ENCODE results near the gene CA9.

CA9 gene

DNA sequence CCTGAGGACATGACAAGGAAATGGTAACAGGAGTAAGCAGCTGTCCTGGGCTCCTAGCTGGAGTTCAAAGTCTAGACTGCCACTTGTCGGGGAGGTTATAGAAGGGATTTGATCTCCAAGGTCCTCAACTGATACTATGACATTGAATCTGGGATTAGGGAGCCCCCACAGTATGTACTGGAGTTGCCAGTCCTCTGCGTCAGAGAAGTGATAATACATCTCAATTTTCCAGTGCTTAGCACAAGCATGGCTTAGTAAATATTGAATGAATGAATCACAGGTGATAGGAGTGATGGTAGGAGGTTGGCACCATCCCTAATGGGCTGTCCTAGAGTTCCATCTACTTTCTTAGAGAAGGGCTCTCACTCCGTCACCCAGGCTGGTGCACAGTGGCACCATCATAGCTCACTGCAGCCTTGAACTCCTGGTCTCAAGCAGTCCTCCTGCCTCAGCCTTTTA is 22.2 kb downstream of the CA9 start:
- DNase-seq: no peak

GRCh38 chr9:35696520-35697215 is 22.9 kb downstream of the CA9 start:
- DNase-seq: peak; percentile 66

DNA sequence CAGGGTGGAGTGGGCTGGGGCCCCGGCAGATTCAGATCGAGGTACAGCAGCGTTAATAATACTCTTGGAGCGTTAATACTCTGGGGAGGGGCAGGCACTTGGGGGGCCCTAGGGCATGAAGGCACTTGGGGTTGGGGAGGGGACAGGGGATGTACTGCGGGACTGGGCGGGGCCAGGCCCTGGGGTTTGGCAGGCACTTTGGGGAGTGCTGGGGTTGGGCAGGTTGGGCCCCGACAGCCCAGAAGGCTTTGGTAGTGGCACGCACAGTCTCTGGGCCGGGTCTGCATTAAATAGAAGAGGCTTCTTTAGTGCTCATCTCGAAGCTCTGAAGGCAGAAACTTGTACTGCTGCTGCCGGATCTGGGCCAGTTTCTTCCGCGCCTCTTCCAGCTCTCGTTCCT is 23.8 kb downstream of the CA9 start:
- DNase-seq: no peak

DNA sequence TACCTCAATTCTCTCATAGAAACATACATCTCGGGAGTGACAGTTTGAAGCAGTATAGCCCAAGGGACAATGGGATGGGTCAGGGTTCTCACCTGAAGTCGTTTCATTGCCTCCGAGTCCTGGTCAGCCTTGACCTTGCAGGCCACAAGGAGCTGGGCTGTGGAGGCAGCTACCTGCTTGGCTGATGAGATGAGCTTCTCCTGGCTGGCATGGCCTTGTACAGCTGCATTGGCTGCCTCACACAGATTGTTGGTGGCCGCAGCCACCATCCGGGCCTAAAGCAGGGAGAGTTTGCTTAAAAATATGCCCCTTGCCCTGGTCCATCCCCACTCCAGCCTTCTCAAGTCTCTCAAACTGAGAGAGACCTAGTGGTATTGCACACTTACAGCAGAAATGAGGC is 24.5 kb downstream of the CA9 start:
- DNase-seq: no peak

DNA sequence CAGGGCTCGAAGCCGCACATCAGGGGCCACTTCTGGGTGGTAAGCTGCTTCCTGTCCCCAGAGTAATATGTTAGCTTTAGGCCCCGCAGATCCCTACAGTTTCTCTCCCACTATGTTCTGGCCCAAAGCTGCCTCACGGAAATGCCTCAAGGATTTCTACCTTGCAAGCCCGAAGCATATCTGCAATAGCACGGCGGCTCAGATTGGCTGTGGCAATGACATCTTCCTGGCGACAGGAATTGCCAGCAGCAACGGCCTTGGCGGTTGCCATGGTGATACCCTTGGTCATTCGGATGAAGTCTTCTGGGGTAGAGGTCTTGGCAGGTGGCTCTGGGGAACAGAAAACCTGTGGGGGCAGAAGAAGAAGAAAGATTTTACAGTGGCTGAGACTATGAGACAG is 26.3 kb downstream of the CA9 start:
- no peak for DNase-seq

DNA sequence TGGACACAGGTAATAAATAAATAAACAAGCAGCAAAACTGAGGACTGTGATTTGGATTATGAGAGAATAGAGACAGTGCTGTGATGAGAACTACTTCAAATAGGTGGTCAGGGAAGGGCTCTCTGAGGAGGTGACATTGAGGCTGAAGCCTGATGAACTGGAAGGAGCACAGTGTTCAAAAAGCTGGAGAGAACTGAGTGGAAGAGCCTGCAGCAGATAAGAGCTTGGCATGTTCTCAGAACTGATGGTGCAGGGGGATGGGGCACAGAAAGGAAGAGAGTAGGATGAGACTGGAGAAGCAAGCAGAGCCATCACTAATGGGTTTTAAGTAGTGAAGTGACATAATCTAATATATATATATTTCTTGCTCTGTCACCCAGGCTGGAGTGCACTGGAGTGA is 27.2 kb downstream of the CA9 start:
- no peak for DNase-seq

- DNase-seq: no peak
Observed at GRCh38 chr9:35702696-35703095, 29.0 kb downstream of the CA9 start.

DNA sequence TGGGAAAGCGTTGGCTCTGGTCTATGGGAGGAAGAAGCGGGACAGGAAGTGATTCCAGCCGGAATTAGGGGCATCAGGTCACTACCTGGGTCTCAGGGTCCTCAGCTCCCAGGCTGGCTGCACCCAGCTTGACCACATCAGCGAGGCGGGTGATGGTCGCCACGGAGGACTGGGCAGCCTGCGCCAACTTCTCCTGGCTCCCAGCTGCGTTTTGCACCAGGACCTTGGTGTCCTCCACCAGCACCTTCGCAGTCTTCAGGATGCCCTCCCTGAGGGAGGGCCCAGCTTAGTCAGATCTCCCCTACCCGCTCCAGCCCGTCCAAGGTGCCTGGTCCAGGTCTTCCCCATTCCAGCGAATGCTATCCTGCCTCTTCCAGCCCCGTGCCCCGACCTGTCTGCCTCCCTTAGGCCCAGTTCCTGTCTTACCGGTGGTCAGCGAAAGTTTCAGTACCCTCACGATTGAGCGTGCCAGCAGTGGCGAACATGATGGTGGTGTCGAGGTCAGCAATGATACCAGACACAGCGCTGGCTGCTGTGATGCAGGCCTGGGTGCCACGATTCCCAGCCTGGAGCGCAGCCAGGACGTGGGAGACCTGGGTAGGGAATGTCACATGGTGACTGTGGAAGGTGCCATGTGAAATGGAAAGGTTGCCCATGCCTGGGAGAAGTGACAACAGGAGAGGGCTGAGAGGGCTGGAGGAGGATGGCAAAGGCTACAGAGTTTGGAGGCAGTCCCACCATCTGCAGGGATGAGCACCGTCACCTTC is 30.4 kb downstream of the CA9 start:
- DNase-seq: no peak

GRCh38 chr9:35705372-35705771 is 31.6 kb downstream of the CA9 start:
- no peak for DNase-seq

- no peak for DNase-seq
Observed at GRCh38 chr9:35705836-35706430, 32.2 kb downstream of the CA9 start.

DNA sequence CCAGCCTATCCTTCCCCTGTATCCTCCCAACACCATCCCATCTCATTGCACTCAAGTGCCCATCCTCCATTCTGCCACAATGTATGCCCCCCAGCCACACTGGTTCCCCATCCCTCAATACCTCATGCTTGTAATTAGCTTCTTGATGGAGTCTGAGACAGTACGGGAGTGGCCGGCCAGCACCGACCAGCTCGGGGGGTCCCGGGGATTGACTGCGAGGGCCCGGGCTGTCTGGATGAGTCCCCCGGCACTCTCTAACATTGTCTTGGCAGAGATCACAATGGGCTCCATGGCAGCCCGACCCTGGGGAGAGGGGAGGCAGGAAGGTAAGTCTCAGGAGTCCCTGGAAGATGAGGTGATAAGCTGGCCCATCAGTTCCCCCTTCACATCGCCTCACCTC is 33.2 kb downstream of the CA9 start:
- no peak for DNase-seq

DNA sequence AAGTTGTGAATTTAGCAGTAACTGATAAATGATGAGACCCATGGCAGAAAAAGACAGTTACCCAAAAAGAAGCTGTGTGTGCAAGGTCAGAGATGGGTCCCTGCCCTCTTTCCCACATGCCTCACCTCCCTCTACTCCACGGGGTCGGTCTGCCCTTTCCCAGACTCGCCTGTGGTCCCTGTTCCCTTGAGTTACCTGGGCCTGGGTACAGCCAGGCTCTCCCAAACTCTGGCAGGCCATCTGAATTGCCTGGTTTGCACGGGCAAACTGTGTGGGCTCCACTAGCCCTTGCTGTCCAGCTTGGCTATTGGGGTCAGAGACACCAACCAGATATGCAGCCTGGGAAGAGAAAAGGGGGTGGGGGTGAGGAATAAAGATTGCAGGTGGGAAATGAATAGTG is 34.4 kb downstream of the CA9 start:
- DNase-seq: no peak

- no peak for DNase-seq
Observed at GRCh38 chr9:35710818-35711500, 37.2 kb downstream of the CA9 start.

GRCh38 chr9:35711501-35712428 is 38.0 kb downstream of the CA9 start:
- DNase-seq: no peak

DNA sequence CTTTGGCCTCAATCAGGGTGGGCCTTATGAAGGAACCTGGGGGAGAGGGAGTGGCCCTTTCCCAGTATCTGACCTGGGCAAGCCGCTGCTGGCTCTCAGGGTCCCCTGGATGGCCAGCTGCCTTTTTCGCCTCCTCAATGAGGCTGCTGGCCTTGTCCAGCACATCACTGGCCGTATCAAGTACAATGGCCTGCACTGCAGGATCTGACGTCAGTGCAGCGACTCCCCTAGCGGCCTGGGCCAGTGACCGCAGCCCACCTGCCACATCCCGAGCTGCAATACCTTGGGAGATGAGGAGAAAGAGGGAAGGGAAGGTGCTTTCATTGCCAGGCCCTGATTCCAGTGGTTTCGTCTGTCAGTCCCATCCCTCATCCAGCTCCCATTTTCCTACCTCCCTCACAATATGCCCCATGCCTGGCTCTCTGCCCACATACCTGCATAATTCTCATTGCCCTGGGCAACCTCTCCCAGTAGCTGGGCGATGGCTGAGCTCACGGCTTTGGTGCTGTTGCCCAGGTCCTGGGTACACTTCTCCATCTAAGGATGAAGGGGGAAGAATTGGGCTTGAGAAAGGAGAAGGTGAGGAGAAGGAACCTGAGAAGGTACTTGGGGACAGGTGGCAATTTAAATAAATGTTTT is 39.2 kb downstream of the CA9 start:
- no peak for DNase-seq

DNA sequence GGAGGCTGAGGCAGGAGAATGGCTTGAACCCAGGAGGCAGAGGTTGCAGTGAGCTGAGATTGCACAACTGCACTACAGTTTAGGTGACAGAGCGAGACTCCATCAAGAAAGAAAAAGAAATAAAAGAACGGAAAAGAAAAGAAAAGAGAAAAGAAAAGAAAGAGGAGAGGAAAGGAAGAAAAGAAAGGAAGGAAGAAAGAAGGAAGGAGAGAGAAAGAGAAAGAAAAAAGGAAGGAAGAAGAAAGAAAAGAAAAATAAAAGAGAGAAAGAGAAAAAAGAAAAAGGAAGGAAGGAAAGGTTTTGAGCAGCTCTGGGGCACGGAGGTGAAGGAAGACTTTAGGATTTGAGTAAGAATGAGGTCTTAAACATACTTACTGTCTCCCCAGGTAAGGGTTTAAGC is 39.9 kb downstream of the CA9 start:
- DNase-seq: no peak

DNA sequence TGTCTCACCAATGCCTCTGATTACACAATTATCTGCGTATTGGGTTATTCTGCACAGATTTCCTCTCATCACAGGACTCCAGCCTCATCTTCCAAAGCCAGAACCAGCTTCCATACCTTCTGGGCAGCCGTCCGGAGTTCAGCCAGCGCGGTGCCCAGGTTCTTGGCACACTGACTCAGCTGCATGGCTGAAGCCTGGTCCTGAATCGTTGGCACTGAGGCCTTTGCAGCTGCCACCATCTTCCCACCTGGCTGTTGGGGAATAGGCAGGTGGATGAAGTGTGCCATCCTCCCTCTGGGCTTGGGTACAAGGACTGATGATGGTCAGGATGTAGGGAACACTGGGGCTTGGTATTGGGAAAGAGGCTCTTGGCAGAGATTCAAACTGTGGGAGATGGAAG is 40.4 kb downstream of the CA9 start:
- no peak for DNase-seq

DNA sequence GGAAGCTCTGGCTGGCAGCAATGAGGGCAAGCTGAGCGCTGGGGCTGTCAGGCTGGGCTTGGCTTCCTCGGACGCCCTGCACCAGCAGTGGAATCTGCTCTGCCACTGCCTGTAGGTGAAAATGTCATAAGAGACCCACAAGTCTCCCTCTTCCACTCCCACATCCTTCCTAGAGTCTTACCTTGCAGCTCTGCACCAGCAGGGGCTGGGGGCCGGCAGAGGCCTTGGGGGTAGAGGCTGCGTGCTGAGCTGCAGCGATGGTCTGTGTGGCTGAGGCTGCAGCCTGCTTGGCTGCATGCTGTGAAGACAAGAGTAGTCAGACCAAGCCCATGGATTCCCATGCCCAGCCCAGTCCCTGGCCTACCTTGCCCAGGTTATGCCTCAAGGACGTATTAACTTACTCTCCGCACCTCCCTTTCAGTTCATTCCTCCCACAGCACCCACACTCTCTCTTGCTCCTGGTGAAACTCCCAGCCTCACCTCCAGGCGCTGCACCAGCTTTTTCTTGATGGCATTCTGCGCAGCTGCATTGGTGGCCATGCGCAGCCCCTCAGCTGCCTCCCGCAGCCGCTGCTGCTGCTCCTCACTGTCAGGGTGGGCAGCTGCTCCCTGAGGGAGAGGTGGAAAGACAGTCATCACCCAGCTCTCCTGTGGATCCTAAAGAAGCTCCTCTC is 41.0 kb downstream of the CA9 start:
- DNase-seq: no peak

DNA sequence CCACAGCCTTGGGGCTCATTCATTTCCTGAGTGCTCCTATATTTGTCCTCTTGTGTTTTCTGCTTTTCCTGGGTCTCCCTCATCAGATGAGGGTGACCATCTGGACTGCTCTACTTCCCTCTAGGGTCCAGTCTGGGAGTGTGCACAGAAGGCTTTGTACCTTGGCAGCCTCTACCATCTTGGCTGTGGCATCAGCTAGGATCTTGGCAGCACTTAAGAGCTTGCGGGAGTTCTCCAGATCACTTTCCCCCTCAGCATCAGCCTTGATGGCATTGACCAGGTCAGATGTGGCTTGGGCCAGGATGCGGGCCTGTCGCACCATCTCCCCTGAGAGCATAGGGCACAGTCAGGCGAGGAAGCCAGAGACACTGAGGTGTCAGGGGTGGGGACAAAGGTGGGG is 42.5 kb downstream of the CA9 start:
- no peak for DNase-seq

- no peak for DNase-seq
Observed at GRCh38 chr9:35717132-35717870, 43.6 kb downstream of the CA9 start.

Data from activated T-cell treated with anti-CD3 and anti-CD28 coated beads, Interleukin-2, amount 50 U/mL, for 1 hour (primary cell).